Pancreas (tissue), 10 donors: Measurements from ENCODE around the gene HSBP1. TPM values are rescaled to one million over a fixed set of nuclear protein-coding genes. Genes with fewer than 3 reads are reported as not detected.

Source experiments
- ATAC-seq, 4 donors: fragments of 200-7000 bp; cut with Tn5 transposase; one replicate each; pipeline versions ENCODE4 v1.8.0 to v1.9.1; 2020; ENCODE audit warnings: mild to moderate bottlenecking in 4 of 4, moderate library complexity in 4 of 4
- DNase-seq, 6 donors: peaks; one replicate each; pipeline ENCODE4 v3.0.0-alpha.2; 2020
- FAIRE-seq: peaks from 2 replicates; lab custom pipeline; 2012; peaks lifted over from hg19 to GRCh38; lab: Jason Lieb, UNC
- H3K27ac ChIP-seq, 4 donors: fragments of 200-600 bp; sonication (generic); 1 replicate in 3 of 4; 2 replicates in 1 of 4; pipeline versions ENCODE4 v1.5.0 to v1.8.0; 2020
- H3K27me3 ChIP-seq, 4 donors: fragments of 200-600 bp; one replicate each; pipeline ENCODE4 v1.8.0; 2021
- H3K36me3 ChIP-seq, 3 donors: fragments of 200-600 bp; sonication (generic) in 1 of 3; one replicate each; pipeline versions ENCODE4 v1.5.0 to v1.8.0; 2020 to 2021
- H3K4me1 ChIP-seq, 3 donors: fragments of 200-600 bp; one replicate each; pipeline ENCODE4 v1.8.0; 2021
- H3K4me3 ChIP-seq, 4 donors: fragments of 200-600 bp; sonication (generic) in 2 of 4; one replicate each; pipeline versions ENCODE4 v1.5.0 to v1.8.0; 2020 to 2021
- H3K9me3 ChIP-seq, 4 donors: fragments of 200-600 bp; one replicate each; pipeline ENCODE4 v1.8.0; 2021
- CTCF ChIP-seq, 4 donors: fragments of 200-600 bp; sonication (generic) in 3 of 4; IDR thresholded peaks; one replicate each; pipeline versions ENCODE4 v1.5.0 to v1.8.0; 2021; ENCODE audit warnings: antibody characterized with exemption in 4 of 4
- WGBS, 2 donors: extraction: QIAGEN DNeasy Blood & Tissue Kit; methylation state at CpG; one replicate each; pipeline ENCODE4 v1.1.7; 2013; 5-methylcytosine and 5-hydroxymethylcytosine counted together
- intact Hi-C, 3 donors: fragments of 100-400 bp; cut with DNase I; formaldehyde crosslinking; loops; one replicate each; pipeline versions ENCODE4 v1.11.1 to v1.14.2; 2022
- polyA plus RNA-seq, 2 donors: library from polyadenylated mRNA; stranded (reverse); fragments of 200-250 nt; gene quantifications; one replicate each; pipeline ENCODE4 v1.2.3, GENCODE V29; 2013
- total RNA-seq, 6 donors: library from RNA; stranded (reverse); fragmentation: NEBNext Ultra II Directional in 4 of 6; extraction: Animal tissue kit (Norgen Biotek cat#: 25700) in 4 of 6; gene quantifications; one replicate each; pipeline versions ENCODE4 v1.2.1 to v1.2.4, GENCODE V29; 2021 to 2023
- donor health status: healthy with polysubstance abuse.
- donor health status: DM: no; HTN: no; CAD: no; lungs with moderate emphysema.
- donor health status: DM: no; HTN: no; CAD: no.
- donor health status: control.
- donor health status: control.
- donor health status: Bipolar disorder and iron deficiency.
- donor health status: DM: yes; HTN: yes; CAD: no.
- donor health status: DM: no; HTN: no; CAD: no.
- donor health status: DM: no; HTN: no; CAD: no.
- donor health status: DM: yes; HTN: yes; CAD: no.

Gene HSBP1
- total and polyA plus RNA-seq, 8 donors: 16.3 to 53.7 (median 30.6) TPM

- Histone ChIP-seq H3K27me3 (no peaks in the 10 kb centered on the region), H3K27ac (no peak overlapping the region), H3K36me3 (no peaks in the 10 kb centered on the region), H3K4me3 (no peak overlapping the region), H3K4me1 (no peaks in the 10 kb centered on the region), H3K9me3 (no peaks in the 10 kb centered on the region)
- DNase-seq (no peak), ATAC-seq (no peak), FAIRE-seq (no peak)
- WGBS, 2 donors: 75 to 76% methylated on average over 7 of the region's 7 CpGs
- intact Hi-C loops: no loop called here
- no peak for TF ChIP-seq CTCF (IDR thresholded peaks at IDR 0.05)
Measured at GRCh38 chr16:83862661-83863060, 54.9 kb downstream of the HSBP1 start.

GRCh38 chr16:83863682-83864081 lies 55.9 kb downstream of the HSBP1 start:
- 85 to 94% methylated on average over 1 of the region's 1 CpG for WGBS, 2 donors
- ATAC-seq (no peak), FAIRE-seq (no peak)

More at GRCh38 chr16:83863682-83864081, 55.9 kb downstream of the HSBP1 start:
- Histone ChIP-seq H3K27me3 (no peaks in the 10 kb centered on the region), H3K4me3 (no peak overlapping the region), H3K4me1 (no peaks in the 10 kb centered on the region), H3K9me3 (no peaks in the 10 kb centered on the region), H3K36me3 (no peaks in the 10 kb centered on the region), H3K27ac (no peak overlapping the region)
- no peak for TF ChIP-seq CTCF (IDR thresholded peaks at IDR 0.05)
- DNase-seq: no peak
- intact Hi-C loops: no loop called here

Other genes with a start within 250 kb of the HSBP1 start
- 10 to 100 TPM in 2 of 6 donors, 1 to 10 TPM in 4; 4.3 to 11.2 (median 9.1) TPM for gene MLYCD, start 91.1 kb downstream of the HSBP1 start, total RNA-seq
- gene MLYCD, start 91.1 kb downstream of the HSBP1 start, polyA plus RNA-seq: 1 to 10 TPM; 5.4 to 8.7 TPM
- gene OSGIN1, start 145.3 kb downstream of the HSBP1 start, total RNA-seq: 1 to 10 TPM; 3.6 to 4.5 (median 3.8) TPM
- 10 to 100 TPM; 14.3 to 15.9 TPM for gene OSGIN1, start 145.3 kb downstream of the HSBP1 start, polyA plus RNA-seq
- gene NECAB2, start 160.3 kb downstream of the HSBP1 start, total RNA-seq: 1 to 10 TPM in 2 of 6 donors, under 1 TPM in 4; 0.37 to 1.7 (median 0.81) TPM
- 10 to 100 TPM in 1 of 2 donors, 1 to 10 TPM in 1; 6.3 to 23.8 TPM for gene NECAB2, start 160.3 kb downstream of the HSBP1 start, polyA plus RNA-seq
- gene SLC38A8, start 234.8 kb downstream of the HSBP1 start, total RNA-seq: under 1 TPM in 2 of 6 donors, not detected in 4; 0.14 to 0.31 TPM
- gene SLC38A8, start 234.8 kb downstream of the HSBP1 start, polyA plus RNA-seq: under 1 TPM; 0.38 to 0.49 TPM